ENCODE measurements around the gene ZNF487.

ZNF487 gene

DNA sequence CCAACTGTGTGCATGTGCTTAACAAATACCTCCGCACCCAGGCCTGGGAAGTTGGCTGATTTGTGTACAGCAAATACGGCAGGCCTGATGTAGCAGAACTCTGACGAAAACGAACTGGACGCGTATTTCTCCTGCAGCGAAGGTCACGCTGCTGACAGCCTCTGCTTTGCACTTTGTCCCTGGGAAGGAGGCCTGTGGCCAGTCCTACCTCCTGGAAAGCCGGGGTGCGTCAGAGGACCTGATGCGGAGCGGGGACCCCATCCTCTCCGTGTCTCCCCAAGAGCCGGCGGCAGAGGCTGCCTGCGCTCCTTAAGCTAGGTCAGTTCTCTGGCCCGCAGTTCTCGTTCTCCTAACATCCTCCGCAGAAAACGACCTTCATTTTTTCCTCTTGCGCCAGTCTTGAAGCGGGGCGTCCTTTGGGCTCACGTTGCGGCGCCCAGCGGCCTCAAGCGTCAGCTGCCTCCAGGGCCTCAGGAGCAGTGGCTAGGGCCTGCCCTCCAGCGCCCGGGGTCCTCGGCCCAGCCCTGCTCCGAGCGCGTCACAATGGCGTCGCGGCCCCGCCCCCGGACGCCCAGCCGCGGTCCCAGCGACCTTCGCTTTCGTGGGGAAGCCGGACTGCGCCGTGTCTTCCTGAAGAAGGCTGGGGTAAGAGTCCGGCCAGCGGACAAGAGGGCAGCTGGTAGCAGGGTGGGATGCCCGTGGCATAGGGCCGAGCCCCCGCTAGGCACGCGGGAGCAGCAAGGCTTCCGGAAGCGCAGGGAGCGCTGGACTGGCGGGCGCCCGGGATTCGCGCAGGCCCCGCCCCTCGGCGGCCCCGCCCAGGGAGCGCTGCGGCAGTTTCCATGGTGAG is at the start of gene ZNF487 (continued):
- TF ChIP-seq ELK4 (IDR thresholded peaks at IDR 0.05; ENCODE audit: borderline replicate concordance, low read depth, low read length) (peak; percentile 18; the same call in 1 of the 2 replicates), ZNF169 (tag by site-specific recombination; IDR thresholded peaks at IDR 0.05) (no peak), ZNF433 (tag by site-specific recombination; IDR thresholded peaks at IDR 0.05; ENCODE audit: low read depth) (no peak), ZNF175 (tag by site-specific recombination; IDR thresholded peaks at IDR 0.05) (no peak), ZSCAN18 (tag by site-specific recombination; IDR thresholded peaks at IDR 0.05) (no peak), ZNF335 (tag by site-specific recombination; conservative IDR thresholded peaks at IDR 0.05) (peak; percentile 99), ZNF157 (tag by site-specific recombination; IDR thresholded peaks at IDR 0.05) (no peak), HOXC10 (CRISPR knock-in tag; IDR thresholded peaks at IDR 0.05) (0 out of 2 replicates have a peak, but pooled peaks have one; percentile 81), OSR2 (tag by site-specific recombination; IDR thresholded peaks at IDR 0.05) (peak; percentile 83), TRIM28 (IDR thresholded peaks at IDR 0.05; ENCODE audit: borderline replicate concordance, low read length) (no peak), SP2 (tag by site-specific recombination; IDR thresholded peaks at IDR 0.05) (peak; percentile 85), ZFHX2 (tag by site-specific recombination; conservative IDR thresholded peaks at IDR 0.05) (peak; percentile 65), ZNF221 (tag by site-specific recombination; IDR thresholded peaks at IDR 0.05; ENCODE audit: borderline replicate concordance) (no peak), ZSCAN30 (tag by site-specific recombination; IDR thresholded peaks at IDR 0.05) (no peak; the same call in 1 of the 2 replicates), ZNF302 (tag by site-specific recombination; IDR thresholded peaks at IDR 0.05; ENCODE audit: low read depth) (no peak), ZNF174 (tag by site-specific recombination; IDR thresholded peaks at IDR 0.05) (no peak), ZNF2 (tag by site-specific recombination; IDR thresholded peaks at IDR 0.05) (peak; percentile 74), ZNF391 (tag by site-specific recombination; IDR thresholded peaks at IDR 0.05; ENCODE audit: borderline replicate concordance, low read depth) (no peak), ZBTB48 (tag by site-specific recombination; IDR thresholded peaks at IDR 0.05) (0 out of 2 replicates have a peak, but pooled peaks have one; percentile 42), ZNF133 (tag by site-specific recombination; IDR thresholded peaks at IDR 0.05) (no peak), ZNF548 (tag by site-specific recombination; IDR thresholded peaks at IDR 0.05) (no peak), ZFP41 (tag by site-specific recombination; IDR thresholded peaks at IDR 0.05; ENCODE audit: borderline replicate concordance) (no peak), ZBTB7A (tag by site-specific recombination; IDR thresholded peaks at IDR 0.05; ENCODE audit: low read depth) (peak; percentile 46; the same call in 1 of the 2 replicates), ZNF274 (IDR thresholded peaks at IDR 0.05; ENCODE audit: low read length) (no peak), ZNF274 (tag by site-specific recombination; IDR thresholded peaks at IDR 0.05; ENCODE audit: borderline replicate concordance) (no peak), ZNF747 (tag by site-specific recombination; IDR thresholded peaks at IDR 0.05) (no peak), ZNF621 (tag by site-specific recombination; IDR thresholded peaks at IDR 0.05) (no peak), ZNF664 (tag by site-specific recombination; IDR thresholded peaks at IDR 0.05) (no peak), SETDB1 (IDR thresholded peaks at IDR 0.05; ENCODE audit: insufficient read length, low read length) (no peak), ZNF239 (tag by site-specific recombination; IDR thresholded peaks at IDR 0.05) (no peak), KLF9 (tag by site-specific recombination; IDR thresholded peaks at IDR 0.05; ENCODE audit: low read depth) (peak; percentile 98), ZNF248 (tag by site-specific recombination; IDR thresholded peaks at IDR 0.05) (no peak), WT1 (tag by site-specific recombination; IDR thresholded peaks at IDR 0.05) (no peak), ZNF514 (tag by site-specific recombination; IDR thresholded peaks at IDR 0.05) (no peak), KLF1 (tag by site-specific recombination; IDR thresholded peaks at IDR 0.05) (peak; percentile 84), ZNF623 (tag by site-specific recombination; IDR thresholded peaks at IDR 0.05) (no peak)
- TF ChIP-seq, protein P1, sequence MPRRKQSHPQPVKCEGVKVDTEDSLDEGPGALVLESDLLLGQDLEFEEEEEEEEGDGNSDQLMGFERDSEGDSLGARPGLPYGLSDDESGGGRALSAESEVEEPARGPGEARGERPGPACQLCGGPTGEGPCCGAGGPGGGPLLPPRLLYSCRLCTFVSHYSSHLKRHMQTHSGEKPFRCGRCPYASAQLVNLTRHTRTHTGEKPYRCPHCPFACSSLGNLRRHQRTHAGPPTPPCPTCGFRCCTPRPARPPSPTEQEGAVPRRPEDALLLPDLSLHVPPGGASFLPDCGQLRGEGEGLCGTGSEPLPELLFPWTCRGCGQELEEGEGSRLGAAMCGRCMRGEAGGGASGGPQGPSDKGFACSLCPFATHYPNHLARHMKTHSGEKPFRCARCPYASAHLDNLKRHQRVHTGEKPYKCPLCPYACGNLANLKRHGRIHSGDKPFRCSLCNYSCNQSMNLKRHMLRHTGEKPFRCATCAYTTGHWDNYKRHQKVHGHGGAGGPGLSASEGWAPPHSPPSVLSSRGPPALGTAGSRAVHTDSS (tag by site-specific recombination; IDR thresholded peaks at IDR 0.05): no peak
- TF ChIP-seq, protein P2, sequence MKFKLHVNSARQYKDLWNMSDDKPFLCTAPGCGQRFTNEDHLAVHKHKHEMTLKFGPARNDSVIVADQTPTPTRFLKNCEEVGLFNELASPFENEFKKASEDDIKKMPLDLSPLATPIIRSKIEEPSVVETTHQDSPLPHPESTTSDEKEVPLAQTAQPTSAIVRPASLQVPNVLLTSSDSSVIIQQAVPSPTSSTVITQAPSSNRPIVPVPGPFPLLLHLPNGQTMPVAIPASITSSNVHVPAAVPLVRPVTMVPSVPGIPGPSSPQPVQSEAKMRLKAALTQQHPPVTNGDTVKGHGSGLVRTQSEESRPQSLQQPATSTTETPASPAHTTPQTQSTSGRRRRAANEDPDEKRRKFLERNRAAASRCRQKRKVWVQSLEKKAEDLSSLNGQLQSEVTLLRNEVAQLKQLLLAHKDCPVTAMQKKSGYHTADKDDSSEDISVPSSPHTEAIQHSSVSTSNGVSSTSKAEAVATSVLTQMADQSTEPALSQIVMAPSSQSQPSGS (tag by site-specific recombination; IDR thresholded peaks at IDR 0.05; ENCODE audit: low read depth): no peak

All from HEK293 (cell line).